Measurements from ENCODE around the gene DTX3. TPM values are rescaled to one million over a fixed set of nuclear protein-coding genes. Genes with fewer than 3 reads are reported as not detected.
"Not testable (repeated sequence)": the region's sequence is repeated elsewhere in the genome, so short reads cannot be mapped to it uniquely, and the experiment has no call there.

Gene DTX3
- total RNA-seq, 1 experiment from 2014 or later: 23.1 TPM

DNA sequence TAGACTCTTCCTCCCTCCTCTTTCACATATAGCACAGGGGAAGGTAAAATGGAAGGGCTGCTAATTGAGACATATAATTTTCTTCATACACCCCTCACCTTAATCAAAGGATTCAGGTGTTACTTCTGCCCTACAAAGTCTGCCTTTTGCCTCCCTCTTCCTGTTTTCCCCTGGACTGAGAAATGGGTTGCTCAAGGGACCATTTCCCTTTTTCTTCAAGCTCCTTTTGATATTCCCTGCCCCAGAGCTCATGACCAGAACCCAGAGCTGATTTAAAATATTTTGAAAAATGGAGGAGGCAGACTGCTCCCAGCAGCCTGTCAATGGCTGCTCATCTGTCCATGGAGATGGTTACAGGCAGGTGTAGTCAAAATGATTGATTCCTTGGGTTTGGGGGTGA, 19.9 kb upstream of the DTX3 start:
- CTCF ChIA-PET: interaction anchor here (1.3 to 1.5 kb wide), 2 partner anchors 9 kb away, joined by 3 to 5 read pairs; no protein-coding TSS in a partner anchor
- peaks cover 10% of the 10 kb centered on the region for H3K4me1 Mint-ChIP-seq (ENCODE audit: low read depth, unreplicated experiment)
- BruUV-seq (replicated peaks): no TSS peak
- TF ChIP-seq, protein P1, sequence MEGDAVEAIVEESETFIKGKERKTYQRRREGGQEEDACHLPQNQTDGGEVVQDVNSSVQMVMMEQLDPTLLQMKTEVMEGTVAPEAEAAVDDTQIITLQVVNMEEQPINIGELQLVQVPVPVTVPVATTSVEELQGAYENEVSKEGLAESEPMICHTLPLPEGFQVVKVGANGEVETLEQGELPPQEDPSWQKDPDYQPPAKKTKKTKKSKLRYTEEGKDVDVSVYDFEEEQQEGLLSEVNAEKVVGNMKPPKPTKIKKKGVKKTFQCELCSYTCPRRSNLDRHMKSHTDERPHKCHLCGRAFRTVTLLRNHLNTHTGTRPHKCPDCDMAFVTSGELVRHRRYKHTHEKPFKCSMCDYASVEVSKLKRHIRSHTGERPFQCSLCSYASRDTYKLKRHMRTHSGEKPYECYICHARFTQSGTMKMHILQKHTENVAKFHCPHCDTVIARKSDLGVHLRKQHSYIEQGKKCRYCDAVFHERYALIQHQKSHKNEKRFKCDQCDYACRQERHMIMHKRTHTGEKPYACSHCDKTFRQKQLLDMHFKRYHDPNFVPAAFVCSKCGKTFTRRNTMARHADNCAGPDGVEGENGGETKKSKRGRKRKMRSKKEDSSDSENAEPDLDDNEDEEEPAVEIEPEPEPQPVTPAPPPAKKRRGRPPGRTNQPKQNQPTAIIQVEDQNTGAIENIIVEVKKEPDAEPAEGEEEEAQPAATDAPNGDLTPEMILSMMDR (IDR thresholded peaks at IDR 0.05; ENCODE audit: unreplicated experiment): no peak
- peaks cover 8% of the 10 kb centered on the region for H3K27me3 Mint-ChIP-seq (ENCODE audit: unreplicated experiment)
- H3K4me3 Mint-ChIP-seq (ENCODE audit: low read depth, unreplicated experiment): no peak overlapping the region
- no peak overlapping the region for H3K27ac Mint-ChIP-seq (ENCODE audit: unreplicated experiment)
- no peaks in the 10 kb centered on the region for H3K9me3 Mint-ChIP-seq (ENCODE audit: low read depth, unreplicated experiment)
- DNase-seq: no peak
- no peaks in the 10 kb centered on the region for H3K36me3 Mint-ChIP-seq (ENCODE audit: insufficient read depth, unreplicated experiment)
- intact Hi-C loops (cut with micrococcal nuclease; ENCODE audit: unreplicated experiment): loop anchor here (5.0 kb wide), 1 partner anchor 108 kb away; the partner anchor contains the start of gene OS9

- BruUV-seq (replicated peaks): no TSS peak
These were observed 19.5 kb upstream of the DTX3 start for GRCh38 chr12:57585156-57585555.

GRCh38 chr12:57586128-57586527, 18.5 kb upstream of the DTX3 start:
- TF ChIP-seq, protein P1 (IDR thresholded peaks at IDR 0.05; ENCODE audit: unreplicated experiment): no peak
- Mint-ChIP-seq H3K4me1 (ENCODE audit: low read depth, unreplicated experiment) (peaks cover 15% of the 10 kb centered on the region), H3K4me3 (ENCODE audit: low read depth, unreplicated experiment) (no peak overlapping the region), H3K27ac (ENCODE audit: unreplicated experiment) (no peak overlapping the region), H3K36me3 (ENCODE audit: insufficient read depth, unreplicated experiment) (peaks cover 7% of the 10 kb centered on the region), H3K27me3 (ENCODE audit: unreplicated experiment) (peaks cover 14% of the 10 kb centered on the region), H3K9me3 (ENCODE audit: low read depth, unreplicated experiment) (peaks cover 3% of the 10 kb centered on the region)
- CTCF ChIA-PET: interaction anchor here (0.7 to 0.8 kb wide), 2 partner anchors 107 to 875 kb away, joined by 5 to 6 read pairs; no protein-coding TSS in a partner anchor
- intact Hi-C loops (cut with micrococcal nuclease; ENCODE audit: unreplicated experiment): no loop called here
- DNase-seq: no peak
- no TSS peak for BruUV-seq (replicated peaks)

More at GRCh38 chr12:57585156-57585555, 19.5 kb upstream of the DTX3 start:
- intact Hi-C loops (cut with micrococcal nuclease; ENCODE audit: unreplicated experiment): no loop called here
- H3K4me1 Mint-ChIP-seq (ENCODE audit: low read depth, unreplicated experiment): peaks cover 8% of the 10 kb centered on the region
- no peaks in the 10 kb centered on the region for H3K36me3 Mint-ChIP-seq (ENCODE audit: insufficient read depth, unreplicated experiment)
- no peak overlapping the region for H3K27ac Mint-ChIP-seq (ENCODE audit: unreplicated experiment)
- no peak overlapping the region for H3K4me3 Mint-ChIP-seq (ENCODE audit: low read depth, unreplicated experiment)
- TF ChIP-seq, protein P1 (IDR thresholded peaks at IDR 0.05; ENCODE audit: unreplicated experiment): no peak
- no peaks in the 10 kb centered on the region for H3K9me3 Mint-ChIP-seq (ENCODE audit: low read depth, unreplicated experiment)
- CTCF ChIA-PET: interaction anchor here (0.8 to 1.5 kb wide), 3 partner anchors 9 to 108 kb away, joined by 3 to 6 read pairs (median 5); no protein-coding TSS in a partner anchor
- peaks cover 11% of the 10 kb centered on the region for H3K27me3 Mint-ChIP-seq (ENCODE audit: unreplicated experiment)
- no peak for DNase-seq

GRCh38 chr12:57586832-57587429, 17.7 kb upstream of the DTX3 start:
- H3K36me3 Mint-ChIP-seq (ENCODE audit: insufficient read depth, unreplicated experiment): peaks cover 15% of the 10 kb centered on the region
- H3K4me1 Mint-ChIP-seq (ENCODE audit: low read depth, unreplicated experiment): peaks cover 17% of the 10 kb centered on the region
- peaks cover 3% of the 10 kb centered on the region for H3K9me3 Mint-ChIP-seq (ENCODE audit: low read depth, unreplicated experiment)
- peaks cover 12% of the 10 kb centered on the region for H3K27me3 Mint-ChIP-seq (ENCODE audit: unreplicated experiment)
- intact Hi-C loops (cut with micrococcal nuclease; ENCODE audit: unreplicated experiment): no loop called here
- no peak for DNase-seq
- H3K27ac Mint-ChIP-seq (ENCODE audit: unreplicated experiment): no peak overlapping the region
- CTCF ChIA-PET: no interaction called here
- BruUV-seq (replicated peaks): no TSS peak
- no peak overlapping the region for H3K4me3 Mint-ChIP-seq (ENCODE audit: low read depth, unreplicated experiment)
- TF ChIP-seq, protein P1 (IDR thresholded peaks at IDR 0.05; ENCODE audit: unreplicated experiment): no peak

DNA sequence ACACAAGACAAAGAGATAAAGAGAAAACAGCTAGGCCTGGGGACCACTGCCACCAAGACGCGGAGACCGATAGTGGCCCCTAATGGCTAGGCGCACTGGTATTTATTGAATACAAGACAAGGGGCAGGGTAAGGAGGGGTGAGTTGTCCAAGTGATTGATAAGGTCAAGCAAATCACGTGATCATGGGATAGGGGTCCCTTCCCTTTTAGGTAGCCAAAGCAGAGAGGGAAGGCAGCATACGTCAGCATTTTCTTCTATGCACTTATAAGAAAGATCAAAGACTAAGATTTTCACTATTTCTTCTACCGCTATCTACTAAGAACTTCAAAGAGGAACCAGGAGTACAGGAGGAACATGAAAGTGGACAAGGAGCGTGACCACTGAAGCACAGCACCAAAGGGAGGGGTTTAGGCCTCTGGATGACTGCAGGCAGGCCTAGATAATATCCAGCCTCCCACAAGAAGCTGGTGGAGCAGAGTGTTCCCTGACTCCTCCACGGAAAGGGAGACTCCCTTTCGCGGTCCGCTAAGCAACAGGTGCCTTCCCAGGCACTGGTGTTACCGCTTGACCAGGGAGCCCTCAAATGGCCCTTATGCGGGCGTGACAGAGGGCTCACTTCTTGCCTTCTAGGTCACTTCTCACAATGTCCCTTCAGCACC, 15.5 kb upstream of the DTX3 start:
- intact Hi-C loops (cut with micrococcal nuclease; ENCODE audit: unreplicated experiment); BruUV-seq (replicated peaks): not testable (repeated sequence)
- CTCF ChIA-PET: interaction anchor here (0.7 kb wide), 1 partner anchor 1615 kb away, joined by 4 read pairs; no protein-coding TSS in a partner anchor

More for the DNA sequence above, 15.5 kb upstream of the DTX3 start:
- not testable (repeated sequence) for DNase-seq; H3K4me3 Mint-ChIP-seq (ENCODE audit: low read depth, unreplicated experiment); H3K27ac Mint-ChIP-seq (ENCODE audit: unreplicated experiment); H3K9me3 Mint-ChIP-seq (ENCODE audit: low read depth, unreplicated experiment)
- Mint-ChIP-seq H3K4me1 (ENCODE audit: low read depth, unreplicated experiment) (peaks cover 22% of the 10 kb centered on the region), H3K27me3 (ENCODE audit: unreplicated experiment) (peaks cover 12% of the 10 kb centered on the region), H3K36me3 (ENCODE audit: insufficient read depth, unreplicated experiment) (peaks cover 18% of the 10 kb centered on the region)

Measured in Calu3 (cell line).